Effector CD4-positive, alpha-beta T cell (primary cell): ENCODE data around the gene TCOF1.

ENCODE experiments used
- DNase-seq: peaks from one replicate; pipeline ENCODE4 v3.0.0-alpha.2; 2020

The TCOF1 gene

DNA sequence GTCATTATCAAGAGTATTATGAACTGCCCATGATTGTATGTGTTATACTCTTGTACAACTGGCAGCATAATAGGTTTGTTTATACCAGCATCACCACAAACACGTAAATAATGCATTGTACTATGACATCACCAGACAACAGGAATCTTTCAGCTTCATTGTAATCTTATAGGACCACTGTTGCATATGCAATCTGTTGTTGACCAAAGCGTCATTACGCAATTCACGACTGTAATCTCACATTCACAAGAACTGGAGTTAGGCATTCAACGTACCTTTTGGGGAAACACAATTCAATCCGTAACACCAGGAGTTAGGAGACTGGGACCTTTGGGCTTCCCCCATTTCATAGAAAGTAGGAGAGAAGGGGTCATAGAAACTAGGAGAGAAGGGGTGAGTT, 34.4 kb upstream of the TCOF1 start:
- DNase-seq: no peak

DNA sequence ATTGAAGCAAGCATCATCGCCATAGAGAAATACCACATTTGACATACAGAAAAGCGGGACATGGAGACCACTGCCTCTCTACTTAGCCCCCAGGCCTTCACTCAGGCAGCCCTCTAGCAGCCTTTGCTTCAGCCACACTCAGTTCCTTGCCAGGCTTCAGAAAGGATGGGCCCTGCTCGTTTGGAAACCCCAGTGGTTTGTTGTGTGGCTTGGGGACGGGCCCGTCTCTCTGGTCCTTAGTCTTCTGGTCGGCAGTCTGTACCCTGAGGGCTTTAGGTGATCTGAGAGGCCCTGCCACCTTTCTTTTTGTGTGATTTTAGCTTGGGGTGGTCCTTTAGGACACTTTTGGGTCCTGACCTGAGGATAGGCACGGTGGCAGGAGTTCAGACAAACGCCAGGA, 33.7 kb upstream of the TCOF1 start:
- no peak for DNase-seq

DNA sequence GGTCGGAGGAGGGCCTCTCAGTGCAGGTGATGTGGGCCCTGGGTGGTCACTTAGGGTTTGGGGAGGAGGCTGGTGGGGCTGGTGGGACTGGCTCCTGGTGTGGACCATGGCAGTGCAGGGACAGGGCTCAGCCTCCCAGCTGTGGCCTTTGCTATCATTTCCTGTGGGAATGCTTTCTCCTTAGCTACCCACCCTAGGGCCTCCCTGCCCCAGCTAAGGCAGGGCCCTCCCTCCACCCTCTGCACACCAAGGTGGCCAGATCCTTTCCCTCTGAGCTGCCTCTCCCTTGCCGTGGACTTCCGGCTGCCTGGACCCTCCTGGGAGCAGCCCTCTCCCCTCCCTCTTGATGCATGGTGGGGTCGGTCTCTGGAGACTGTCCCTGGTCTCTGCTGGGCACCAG, 32.1 kb upstream of the TCOF1 start:
- DNase-seq: no peak

DNA sequence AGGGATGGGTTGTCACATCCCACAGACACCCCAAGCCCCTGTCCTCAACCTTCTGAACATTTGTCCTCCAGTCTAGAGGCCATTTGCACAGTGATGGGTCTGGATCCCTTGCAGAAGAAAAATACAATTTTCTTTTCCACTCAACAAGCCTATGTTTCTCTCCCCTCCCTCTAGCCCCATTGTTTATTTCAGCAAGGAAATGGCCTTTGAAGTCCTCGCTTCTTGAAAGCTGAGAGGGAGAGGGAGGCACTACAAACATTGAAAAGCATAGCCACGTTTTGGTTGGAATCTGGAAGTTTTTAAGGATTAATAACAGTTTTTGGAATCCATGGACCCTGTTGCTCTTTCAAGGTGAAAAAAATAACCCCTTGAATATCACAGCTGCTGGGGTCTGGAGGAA, 30.8 kb upstream of the TCOF1 start:
- DNase-seq: no peak

- no peak for DNase-seq
These were observed 30.4 kb upstream of the TCOF1 start for GRCh38 chr5:150327139-150327538.

- DNase-seq: no peak
These were observed 29.0 kb upstream of the TCOF1 start for GRCh38 chr5:150328515-150328914.

DNA sequence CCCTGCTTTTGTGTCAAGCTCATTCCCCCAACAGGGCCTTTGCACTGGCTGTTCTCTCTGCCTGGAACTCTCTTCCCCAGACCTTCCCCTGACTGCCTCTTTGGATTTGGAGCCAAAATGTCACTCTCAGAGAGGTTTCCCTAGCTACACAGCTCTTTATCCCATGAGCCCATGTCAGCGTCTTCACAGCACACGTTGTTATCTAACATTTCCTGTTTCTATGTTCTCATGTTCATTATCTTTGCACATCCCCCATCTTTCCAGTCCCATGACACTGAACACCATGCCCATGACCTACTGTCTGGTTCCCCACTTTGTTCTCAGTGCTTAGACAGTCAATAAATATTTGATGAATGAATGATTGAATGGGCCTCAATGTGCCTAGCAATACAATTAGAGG, 28.5 kb upstream of the TCOF1 start:
- no peak for DNase-seq

- no peak for DNase-seq
These were observed 27.3 kb upstream of the TCOF1 start for GRCh38 chr5:150329881-150330876.

GRCh38 chr5:150333400-150333799, 24.1 kb upstream of the TCOF1 start:
- no peak for DNase-seq

GRCh38 chr5:150335778-150336177, 21.7 kb upstream of the TCOF1 start:
- no peak for DNase-seq

DNA sequence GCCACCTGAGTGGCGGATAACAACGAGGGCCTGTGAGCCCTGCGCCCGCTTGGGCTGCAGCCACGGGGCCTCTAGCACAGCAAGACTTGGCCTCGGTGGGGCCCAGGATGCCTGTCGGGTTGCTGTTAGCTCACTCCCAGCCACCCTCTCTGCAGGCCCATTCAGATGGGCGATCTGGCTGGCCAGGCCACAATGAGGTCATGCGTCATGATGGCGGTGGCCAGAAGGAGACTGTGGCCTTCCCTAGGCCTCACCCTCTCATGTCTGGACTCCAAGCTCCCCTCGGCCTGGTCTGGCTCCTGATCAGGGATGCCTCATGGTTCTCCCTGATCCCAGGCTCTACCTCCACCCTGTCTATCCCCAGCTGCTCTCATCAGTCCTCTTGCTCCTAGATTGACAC, 19.0 kb upstream of the TCOF1 start:
- DNase-seq: no peak

DNA sequence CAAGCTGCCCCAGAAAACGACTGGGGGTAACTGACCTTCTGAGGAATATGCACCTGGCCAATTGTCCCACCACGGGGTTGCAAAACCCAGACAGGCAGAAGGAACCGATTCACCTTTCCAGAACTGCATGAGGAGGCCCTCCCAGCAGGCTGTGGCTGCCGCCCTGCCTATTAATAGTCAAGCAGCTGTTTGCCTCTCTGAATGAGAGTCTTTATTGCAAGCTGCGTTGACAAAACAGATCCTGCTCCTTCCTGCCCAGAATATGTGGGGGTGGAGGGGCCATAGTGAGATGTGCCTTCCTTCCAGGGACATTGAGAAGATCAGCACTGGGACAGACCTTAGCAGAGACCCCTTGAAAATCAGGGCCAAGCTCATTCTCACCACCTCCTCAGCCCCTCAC, 18.3 kb upstream of the TCOF1 start:
- DNase-seq: no peak

- no peak for DNase-seq
These were observed 17.7 kb upstream of the TCOF1 start for GRCh38 chr5:150339841-150340240.

DNA sequence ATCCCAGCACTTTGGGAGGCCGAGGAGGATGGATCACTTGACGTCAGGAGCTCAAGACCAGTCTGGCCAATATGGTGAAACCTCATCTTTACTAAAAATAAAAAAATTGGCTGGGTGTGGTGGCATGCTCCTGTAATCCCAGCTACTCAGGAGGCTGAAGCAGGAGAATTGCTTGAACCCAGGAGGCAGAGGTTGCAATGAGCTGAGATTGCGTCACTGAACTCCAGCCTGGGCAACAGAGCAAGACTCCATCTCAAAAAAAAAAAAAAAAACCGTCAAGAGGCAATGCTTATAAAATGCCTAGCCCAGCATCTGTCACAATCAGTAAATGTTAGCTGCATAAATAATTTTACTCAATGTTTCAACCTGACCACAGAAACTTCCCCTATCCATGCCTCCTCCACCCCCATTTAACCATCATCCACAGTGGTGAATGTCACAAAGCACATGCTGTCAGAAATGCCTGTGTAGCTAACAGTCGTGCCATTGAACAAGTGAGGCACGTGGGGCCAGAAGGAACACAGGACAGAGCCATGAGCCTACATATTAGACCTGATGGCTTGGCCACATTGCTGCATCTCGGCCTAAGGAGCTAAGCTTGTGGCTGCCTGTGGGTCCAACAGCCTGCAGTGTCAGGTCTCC, 16.8 kb upstream of the TCOF1 start:
- no peak for DNase-seq

DNA sequence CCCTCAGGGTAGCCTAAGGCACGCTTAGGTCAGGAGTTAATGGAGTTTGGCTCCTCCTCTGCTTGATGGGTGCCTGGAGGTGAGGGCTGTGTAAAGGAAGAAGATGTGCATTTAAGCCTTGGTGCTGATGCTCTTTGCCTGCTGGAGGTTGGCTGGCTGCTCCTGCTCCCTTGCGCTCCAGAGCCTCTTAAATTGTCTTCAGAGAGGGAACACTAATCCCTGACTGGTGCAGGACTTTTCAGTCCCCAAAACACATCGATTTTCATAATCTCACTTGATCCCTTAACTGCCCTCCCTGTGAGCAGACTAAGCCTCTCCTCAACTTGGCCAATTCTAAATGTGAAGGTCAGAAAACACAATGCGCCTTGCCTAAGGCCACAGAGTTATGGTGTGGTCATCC, 16.2 kb upstream of the TCOF1 start:
- DNase-seq: no peak

GRCh38 chr5:150341989-150342388, 15.5 kb upstream of the TCOF1 start:
- no peak for DNase-seq

- no peak for DNase-seq
These were observed 14.9 kb upstream of the TCOF1 start for GRCh38 chr5:150342583-150342982.

- no peak for DNase-seq
These were observed 13.4 kb upstream of the TCOF1 start for GRCh38 chr5:150343994-150344631.

DNA sequence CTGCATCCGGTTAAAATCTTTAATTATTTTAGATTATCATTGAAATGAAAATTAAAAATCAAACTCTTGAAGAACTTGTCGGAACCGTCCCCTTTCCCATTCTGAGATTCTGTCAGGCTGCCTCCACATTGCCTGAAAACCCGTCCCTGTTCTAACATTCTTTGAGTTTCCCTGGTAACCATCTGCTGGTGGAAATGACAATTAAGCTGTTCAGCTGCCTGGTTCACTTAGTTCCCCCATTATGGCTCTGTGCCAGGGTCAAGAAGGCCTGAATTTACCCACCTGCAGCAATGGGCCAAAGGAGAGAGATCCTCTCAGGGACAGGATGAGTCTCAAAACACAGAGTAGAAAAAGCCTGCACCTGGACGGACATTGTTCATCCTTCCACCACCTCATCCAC, 11.8 kb upstream of the TCOF1 start:
- no peak for DNase-seq

- DNase-seq: no peak
These were observed 10.9 kb upstream of the TCOF1 start for GRCh38 chr5:150346592-150346991.

DNA sequence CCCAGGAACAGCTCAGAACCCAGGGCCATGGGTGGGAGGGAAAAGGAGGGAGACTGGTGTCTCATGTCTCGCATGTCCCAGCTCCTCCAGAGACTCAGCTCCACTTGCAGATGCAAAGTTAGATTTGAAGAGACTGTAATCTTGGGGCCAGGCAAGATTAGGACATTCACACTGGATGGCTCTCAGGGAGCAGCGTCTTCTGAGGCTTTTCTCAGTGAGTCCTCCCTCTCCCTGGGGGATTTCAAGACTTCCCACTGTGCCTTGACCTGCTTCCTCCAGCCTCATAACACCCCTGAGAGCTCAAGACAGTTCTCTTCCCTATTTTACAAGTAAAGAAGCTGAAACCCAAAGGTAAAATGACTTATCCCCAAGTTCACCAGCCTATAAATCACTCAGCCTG, 10.5 kb upstream of the TCOF1 start:
- DNase-seq: no peak

DNA sequence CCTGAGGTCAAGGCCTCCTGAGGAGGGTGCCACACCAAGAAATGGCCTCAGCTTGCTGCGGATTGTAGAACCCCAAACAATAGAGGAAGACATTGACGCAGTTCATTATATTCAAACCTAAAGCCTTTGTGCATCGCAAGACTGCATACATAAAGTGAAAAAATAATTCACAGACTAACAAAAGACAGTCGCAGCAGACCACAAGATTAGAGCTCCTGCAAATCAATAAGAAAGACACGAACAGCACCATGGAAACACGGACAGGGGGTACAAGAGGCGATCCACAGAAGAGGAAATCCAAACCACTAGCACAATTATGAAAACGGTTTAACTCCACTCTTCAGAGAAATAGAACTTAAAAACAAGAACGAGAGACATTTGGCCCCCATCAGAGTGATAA, 10.0 kb upstream of the TCOF1 start:
- DNase-seq: no peak

DNA sequence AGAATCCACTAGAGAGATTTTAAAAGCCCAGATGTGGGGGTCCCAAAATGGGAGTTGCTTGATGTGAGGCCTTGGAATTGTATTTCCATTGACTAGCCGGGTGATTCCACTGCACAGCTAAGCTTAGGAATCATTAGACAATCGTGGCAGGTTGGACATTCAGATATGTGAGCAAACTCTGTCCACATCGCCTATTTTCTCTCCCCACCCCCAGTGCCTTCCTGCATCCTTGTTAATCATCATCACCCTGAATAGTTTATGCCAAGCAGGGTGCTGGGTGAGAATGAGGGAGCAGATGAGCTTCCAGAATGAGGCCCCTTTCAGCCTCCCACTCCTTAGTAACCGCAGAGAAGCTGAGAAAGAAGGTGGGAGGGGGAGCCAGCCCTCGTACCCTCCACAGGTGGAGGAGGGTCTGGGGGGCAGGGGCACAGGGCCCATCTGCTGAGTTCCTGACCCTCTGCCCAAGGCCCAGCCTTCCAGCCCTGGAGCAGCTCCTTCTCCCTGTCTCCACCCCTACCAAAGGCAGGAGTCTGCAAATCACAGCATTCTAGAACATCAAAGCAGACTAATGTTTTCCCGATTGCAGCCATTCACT, 7.7 kb upstream of the TCOF1 start:
- DNase-seq: no peak
